NCI-H82 (cell line): Measurements from ENCODE around the gene FAM240A.
A peak's percentile ranks its signal among the peaks of the same experiment; 100 is the strongest.
"Not testable (repeated sequence)": the region's sequence is repeated elsewhere in the genome, so short reads cannot be mapped to it uniquely, and the experiment has no call there.

Experiments
- DNase-seq: peaks from one replicate; lab custom pipeline; 2025; lab: John Stamatoyannopoulos, UW

FAM240A gene

GRCh38 chr3:46586738-46587246, 25.5 kb upstream of the FAM240A start:
- DNase-seq = no peak

- DNase-seq = not testable (repeated sequence)
Measured at GRCh38 chr3:46587268-46587667, 25.1 kb upstream of the FAM240A start.

GRCh38 chr3:46593274-46593862, 19.0 kb upstream of the FAM240A start:
- DNase-seq = no peak

GRCh38 chr3:46593979-46594378, 18.3 kb upstream of the FAM240A start:
- DNase-seq = no peak

- DNase-seq = no peak
Measured at GRCh38 chr3:46594723-46595122, 17.6 kb upstream of the FAM240A start.

GRCh38 chr3:46595819-46596314, 16.5 kb upstream of the FAM240A start:
- no peak for DNase-seq

- DNase-seq = no peak
Measured at GRCh38 chr3:46599590-46599989, 12.7 kb upstream of the FAM240A start.

GRCh38 chr3:46603446-46604046, 8.8 kb upstream of the FAM240A start:
- no peak for DNase-seq

GRCh38 chr3:46604127-46604526, 8.2 kb upstream of the FAM240A start:
- DNase-seq = no peak

GRCh38 chr3:46607603-46608028, 4.7 kb upstream of the FAM240A start:
- peak; percentile 3 for DNase-seq

GRCh38 chr3:46609212-46609721, 3.1 kb upstream of the FAM240A start:
- DNase-seq = no peak

- DNase-seq = peak; percentile 2
Measured at GRCh38 chr3:46609944-46610722, 2.2 kb upstream of the FAM240A start.

- DNase-seq = no peak
Measured at GRCh38 chr3:46613313-46614005, 1.1 kb downstream of the FAM240A start.

GRCh38 chr3:46614431-46614830, 2.1 kb downstream of the FAM240A start:
- DNase-seq = no peak

GRCh38 chr3:46615050-46615775, 2.9 kb downstream of the FAM240A start:
- no peak for DNase-seq

GRCh38 chr3:46615976-46616375, 3.7 kb downstream of the FAM240A start:
- DNase-seq = no peak

GRCh38 chr3:46617941-46618340, 5.6 kb downstream of the FAM240A start:
- DNase-seq = no peak

- no peak for DNase-seq
Measured at GRCh38 chr3:46619845-46620778, 7.8 kb downstream of the FAM240A start.

- no peak for DNase-seq
Measured at GRCh38 chr3:46624533-46624932, 12.2 kb downstream of the FAM240A start.

- DNase-seq = no peak
Measured at GRCh38 chr3:46624975-46625490, 12.7 kb downstream of the FAM240A start.
